PFSK-1 (cell line): ENCODE results near the gene TOMM34.

Experiments used
- POLR2AphosphoS5 ChIP-seq: IDR thresholded peaks from 2 replicates; pipeline ENCODE4 v1.6.1; 2012; ENCODE audit warnings: low read depth, mild to moderate bottlenecking, control low read depth, low read length, moderate library complexity
- REST ChIP-seq, 2 experiments: IDR thresholded peaks; 2 replicates each; pipeline versions ENCODE4 v1.6.1 to v1.8.0; 2011 to 2012; ENCODE audit warnings: low read depth in 2 of 2, low read length in 2 of 2, control low read depth in 1 of 2, inconsistent platforms in 1 of 2, mild to moderate bottlenecking in 1 of 2, moderate library complexity in 1 of 2; ENCODE audit not compliant: insufficient read depth in 1 of 2
- TAF1 ChIP-seq: IDR thresholded peaks from 2 replicates; pipeline ENCODE4 v1.6.1; 2012; ENCODE audit warnings: low read length, control low read depth, borderline replicate concordance; ENCODE audit not compliant: insufficient read depth

DNA sequence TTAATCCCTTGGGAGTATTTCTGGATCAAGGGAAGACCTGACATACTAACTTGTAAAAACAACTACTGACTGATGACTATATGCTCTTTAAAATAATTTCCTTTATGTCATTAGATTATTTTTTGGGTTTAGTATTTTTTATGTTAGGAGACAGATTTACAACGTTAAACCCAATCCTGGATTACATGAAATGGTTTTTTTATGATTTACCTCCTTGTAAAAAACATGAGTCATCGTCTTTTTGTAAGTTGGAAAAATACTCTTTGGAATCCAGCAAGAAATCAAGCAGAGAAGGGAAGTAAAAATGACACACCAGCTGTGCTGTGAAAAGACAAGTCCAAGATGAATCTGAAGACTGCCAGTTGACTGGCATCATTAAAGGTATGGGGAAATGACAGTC, 12.9 kb upstream of the TOMM34 start:
- TF ChIP-seq REST (IDR thresholded peaks at IDR 0.05; ENCODE audit: insufficient read depth in 1 of 2, low read depth in 2 of 2, low read length in 2 of 2): no peak
- TF ChIP-seq POLR2AphosphoS5: no peak
- no peak for TF ChIP-seq TAF1
